Panc1 (cell line): Measurements from ENCODE around the gene SIK3. TPM values are rescaled to one million over a fixed set of nuclear protein-coding genes. Genes with fewer than 3 reads are reported as not detected.

Experiments
- ATAC-seq: fragments of 200-7000 bp; cut with Tn5 transposase; 2 replicates; pipeline ENCODE4 v1.9.1; 2020; ENCODE audit warnings: mild to moderate bottlenecking, moderate library complexity
- BruUV-seq: library from RNA; stranded (reverse); fragments of 400-500 nt; replicated peaks from 2 replicates; lab custom pipeline; 2021; lab: Mats Ljungman, UMichigan
- CTCF ChIA-PET: fragments of 300-600 bp; sonication (Branson Sonifier 250); formaldehyde crosslinking; loops from one replicate; lab custom pipeline; 2022; ENCODE audit warnings: antibody characterized with exemption; lab: Charles Lee
- POLR2A ChIA-PET: fragments of 300-600 bp; sonication (Branson Sonifier 250); formaldehyde crosslinking; loops from one replicate; lab custom pipeline; 2022; ENCODE audit warnings: antibody characterized with exemption; lab: Charles Lee
- DNase-seq: peaks from one replicate; pipeline ENCODE4 v3.0.0-alpha.2; 2010; ENCODE audit warnings: low read depth, low spot score
- H3K27ac ChIP-seq: 2 replicates; pipeline ENCODE4 v1.5.1; 2011; ENCODE audit warnings: mild to moderate bottlenecking, low read length, inconsistent platforms
- H3K27me3 ChIP-seq: fragments of 200-500 bp; sonication (Bioruptor generic); 2 replicates; pipeline ENCODE4 v1.6.0; 2014; ENCODE audit warnings: low read length, inconsistent platforms; ENCODE audit not compliant: control insufficient read depth, insufficient read depth
- H3K36me3 ChIP-seq: fragments of 200-500 bp; sonication (Bioruptor generic); 2 replicates; pipeline ENCODE4 v1.5.1; 2014; ENCODE audit warnings: inconsistent platforms, mild to moderate bottlenecking, low read length, moderate library complexity; ENCODE audit not compliant: control insufficient read depth, insufficient read depth
- H3K4me1 ChIP-seq: 2 replicates; pipeline ENCODE4 v1.5.1; 2011; ENCODE audit warnings: inconsistent platforms, mild to moderate bottlenecking, low read length, moderate library complexity; ENCODE audit not compliant: control insufficient read depth, insufficient read depth
- H3K4me3 ChIP-seq, 2 experiments: 2 replicates each; pipeline ENCODE4 v1.5.1; 2011 to 2012; ENCODE audit warnings: low read depth in 2 of 2, low read length in 2 of 2, mild to moderate bottlenecking in 2 of 2, inconsistent platforms in 1 of 2, moderate library complexity in 1 of 2
- H3K9me3 ChIP-seq: fragments of 200-500 bp; sonication (Bioruptor generic); 2 replicates; pipeline ENCODE4 v1.5.1; 2014; ENCODE audit warnings: low read depth, mild to moderate bottlenecking, inconsistent platforms, low read length, moderate library complexity; ENCODE audit not compliant: control insufficient read depth, insufficient read depth
- CTCF ChIP-seq: fragments of 450-650 bp; IDR thresholded peaks from 2 replicates; pipeline ENCODE4 v1.5.1; 2017; ENCODE audit warnings: mild to moderate bottlenecking
- POLR2AphosphoS5 ChIP-seq: IDR thresholded peaks from 2 replicates; pipeline ENCODE4 v1.6.1; 2012; ENCODE audit warnings: mild to moderate bottlenecking, low read depth, low read length, moderate library complexity
- REST ChIP-seq, 2 experiments: IDR thresholded peaks; 2 replicates each; pipeline ENCODE4 v1.6.1; 2011 to 2012; ENCODE audit warnings: low read depth in 2 of 2, control low read depth in 1 of 2, low read length in 1 of 2, mild to moderate bottlenecking in 1 of 2, moderate library complexity in 1 of 2; ENCODE audit not compliant: insufficient read depth in 1 of 2
- SIN3A ChIP-seq: IDR thresholded peaks from 2 replicates; pipeline ENCODE4 v1.6.1; 2012; ENCODE audit warnings: low read depth, mild to moderate bottlenecking, low read length, moderate library complexity, borderline replicate concordance; ENCODE audit not compliant: insufficient read depth
- TCF7L2 ChIP-seq: IDR thresholded peaks from 2 replicates; pipeline ENCODE4 v1.6.1; 2011; ENCODE audit warnings: mild to moderate bottlenecking, low read depth, low read length, inconsistent platforms
- in situ Hi-C: cut with HindIII; loops from 2 replicates; pipeline ENCODE4 v1.10.0; 2016; ENCODE audit warnings: low sequenced_read_pairs, low pct_unique_long_range_greater_than_20kb
- intact Hi-C: fragments of 100-400 bp; cut with micrococcal nuclease; formaldehyde crosslinking; loops from one replicate; pipeline ENCODE4 v1.10.0; 2022; ENCODE audit not compliant: unreplicated experiment
- total RNA-seq: library from RNA; stranded (reverse); gene quantifications from one replicate; pipeline ENCODE4 v1.2.1, GENCODE V29; 2021; ENCODE audit not compliant: unreplicated experiment

The SIK3 gene
- total RNA-seq, 1 experiment from 2014 or later = 39.7 TPM

GRCh38 chr11:116826751-116827431 lies 271.3 kb downstream of the SIK3 start:
- no TSS peak for BruUV-seq

More at GRCh38 chr11:116826751-116827431, 271.3 kb downstream of the SIK3 start:
- DNase-seq (no peak), ATAC-seq (no peak)
- Histone ChIP-seq H3K4me3 (no peak overlapping the region), H3K4me1 (no peaks in the 10 kb centered on the region), H3K9me3 (no peaks in the 10 kb centered on the region), H3K36me3 (no peaks in the 10 kb centered on the region), H3K27me3 (no peaks in the 10 kb centered on the region), H3K27ac (no peak overlapping the region)
- CTCF ChIA-PET = no interaction called here
- in situ Hi-C loops = no loop called here
- TF ChIP-seq SIN3A = no peak
- TF ChIP-seq CTCF = no peak
- TF ChIP-seq TCF7L2 = no peak
- no peak for TF ChIP-seq POLR2AphosphoS5
- no peak for TF ChIP-seq REST (IDR thresholded peaks at IDR 0.05; ENCODE audit: insufficient read depth in 1 of 2, low read depth in 2 of 2, low read length in 1 of 2)
- intact Hi-C loops = no loop called here
- POLR2A ChIA-PET = interaction anchor here (0.7 kb wide), 1 partner anchor 44 kb away, joined by 3 read pairs; no protein-coding TSS in a partner anchor
